Subcutaneous adipose tissue (tissue), 4 donors: ENCODE results near the gene SNRPD3. TPM values are rescaled to one million over a fixed set of nuclear protein-coding genes. Genes with fewer than 3 reads are reported as not detected.

Experiments
- CTCF ChIP-seq: fragments of 450-650 bp; IDR thresholded peaks from one replicate; pipeline ENCODE4 v1.5.1; 2016; ENCODE audit warnings: low read depth, mild to moderate bottlenecking, control low read depth, antibody characterized with exemption, moderate library complexity
- total RNA-seq, 4 donors: library from RNA; depleted of rRNA; stranded (reverse); fragments of >200 nt; gene quantifications; one replicate each; pipeline ENCODE4 v1.1.0, GENCODE V29; 2016

Gene SNRPD3
- 100 to 1,000 TPM in 3 of 4 donors, 10 to 100 TPM in 1; 82.4 to 154 (median 104) TPM for total RNA-seq

DNA sequence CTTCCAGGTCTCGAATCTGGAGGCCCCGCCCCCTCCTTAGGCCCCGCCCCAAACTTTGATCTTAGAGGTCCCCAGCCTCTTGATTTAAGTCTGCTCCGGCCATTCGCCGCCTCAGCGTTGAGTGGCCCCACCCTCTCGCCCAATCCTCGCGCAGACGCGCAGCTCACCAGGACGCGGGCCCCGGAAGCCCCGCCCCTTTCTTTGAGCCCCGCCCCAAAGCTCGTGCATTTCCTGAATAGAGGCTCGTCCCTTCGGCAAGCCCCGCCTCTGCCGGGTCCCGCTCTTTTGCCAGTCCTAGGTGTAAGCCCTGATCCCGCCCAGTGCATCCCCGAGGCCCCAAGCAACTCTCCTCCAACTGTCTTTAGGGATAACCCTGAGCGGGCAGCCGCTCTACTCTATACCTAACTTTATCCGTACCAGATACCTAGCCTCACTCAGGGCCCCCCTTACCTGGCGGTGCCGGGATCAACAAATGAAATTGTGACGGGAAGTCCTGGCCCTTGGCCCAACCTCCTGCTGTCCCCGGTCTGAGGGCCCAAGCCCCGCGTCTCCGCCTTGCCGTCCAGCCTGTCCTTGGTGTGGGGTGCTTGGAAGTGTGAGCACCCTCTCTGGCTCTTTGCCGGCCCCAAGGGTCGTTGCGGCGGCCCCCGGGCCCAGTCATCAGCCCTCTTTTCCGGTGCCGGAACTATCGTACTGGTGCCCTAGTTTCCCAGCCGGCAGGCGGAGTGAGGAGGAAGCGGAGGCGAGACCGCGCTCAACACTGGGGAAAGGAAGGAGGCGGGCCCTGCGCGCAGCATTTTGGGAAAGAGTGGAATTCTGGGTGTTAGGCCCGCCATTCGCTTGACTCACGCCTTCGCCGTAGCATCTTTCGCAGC is at the start of gene SNRPD3:
SNRPD3 (plus strand) TSS at position 835 of the 875 bp plus-strand sequence. CDS start 1,676 bp downstream, outside the sequence.
- TF ChIP-seq CTCF: no peak

GRCh38 chr22:24506802-24507438 is 48.9 kb upstream of the SNRPD3 start:
- TF ChIP-seq CTCF: no peak

DNA sequence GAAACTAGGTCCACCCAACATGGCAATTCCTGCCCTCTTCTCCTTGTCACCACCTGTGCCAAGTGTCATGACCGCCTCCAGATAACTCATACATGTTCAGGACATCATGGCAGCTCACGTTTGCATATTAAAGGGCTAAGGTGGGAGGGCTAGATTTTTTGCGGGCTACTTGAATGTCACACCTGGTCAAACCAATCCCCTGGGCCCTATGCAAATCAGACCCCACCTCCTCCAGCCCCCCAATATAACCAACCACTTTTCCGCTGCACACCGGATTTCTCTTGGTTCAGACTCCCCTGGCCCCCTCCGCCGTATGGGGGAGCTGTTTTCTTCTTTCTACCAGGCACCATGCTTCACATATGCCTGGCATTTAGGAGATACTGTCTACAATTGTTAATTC is 48.1 kb upstream of the SNRPD3 start:
- TF ChIP-seq CTCF: no peak

- no peak for TF ChIP-seq CTCF
These were observed 44.9 kb upstream of the SNRPD3 start for GRCh38 chr22:24510637-24511625.

DNA sequence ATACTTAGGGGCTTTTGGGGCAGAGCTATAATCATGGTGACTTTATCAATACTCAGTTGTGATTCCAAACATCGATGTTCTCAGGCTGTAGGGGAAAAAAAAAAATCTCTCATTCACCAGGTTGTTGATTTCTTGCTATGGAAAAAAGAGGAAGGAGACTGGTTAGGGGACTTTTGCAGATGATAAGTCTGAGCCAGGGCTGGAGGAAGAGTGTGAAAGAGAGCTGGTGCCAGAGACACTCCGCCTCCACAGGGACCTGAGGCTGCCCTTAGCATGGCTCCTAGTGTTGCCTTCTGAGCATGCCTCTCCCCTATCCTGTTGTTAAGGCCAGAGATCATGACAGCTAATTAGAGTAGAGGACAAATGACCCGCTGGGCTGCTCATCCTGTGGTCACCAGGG is 43.8 kb upstream of the SNRPD3 start:
- no peak for TF ChIP-seq CTCF

DNA sequence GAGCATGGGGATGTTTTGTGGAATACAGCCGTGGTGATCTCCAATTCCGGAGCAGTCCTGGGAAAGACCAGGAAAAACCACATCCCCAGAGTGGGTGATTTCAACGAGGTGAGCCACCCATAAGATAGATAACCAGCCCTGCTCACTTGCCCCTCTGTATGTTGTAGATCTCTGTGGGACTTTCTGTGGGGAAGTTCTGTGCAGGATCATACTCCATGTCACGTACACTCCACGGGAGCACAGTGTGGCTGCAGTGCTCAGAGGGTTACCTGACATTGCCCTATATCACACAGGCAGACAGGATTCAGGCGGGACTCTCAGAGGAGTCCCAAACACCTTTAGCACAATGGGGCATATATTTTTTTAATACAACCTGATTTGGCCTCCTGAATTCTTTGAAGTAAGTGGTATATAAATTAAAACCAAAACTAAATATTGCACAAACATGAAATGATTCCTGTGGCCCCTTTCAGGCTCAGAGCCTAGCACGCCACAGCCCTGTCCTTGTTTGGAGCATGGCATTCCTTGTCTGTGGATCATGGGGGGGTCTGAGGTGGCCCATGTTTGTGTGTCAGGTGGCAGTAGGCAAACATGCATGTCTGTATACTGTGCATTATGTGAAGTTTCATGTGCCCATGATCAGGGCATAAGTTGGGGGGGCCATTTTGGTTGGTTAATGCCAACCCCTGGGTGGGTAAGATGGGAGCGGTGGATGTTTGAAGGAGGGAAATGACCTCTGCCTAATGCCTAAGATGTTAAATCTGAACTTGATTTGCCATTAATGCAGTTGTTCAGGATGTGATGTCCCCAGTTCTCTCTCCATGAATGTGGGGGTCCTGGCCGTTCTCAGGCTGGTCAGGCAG is 42.2 kb upstream of the SNRPD3 start:
- no peak for TF ChIP-seq CTCF
